HG02852 (cell line): Measurements from ENCODE around the gene PALS1.
"Not testable (repeated sequence)": the region's sequence is repeated elsewhere in the genome, so short reads cannot be mapped to it uniquely, and the experiment has no call there.

Experiments used
- ATAC-seq: cut with Tn5 transposase; IDR thresholded peaks from one replicate; pipeline ENCODE4 v1.9.1; 2021; ENCODE audit warnings: mild to moderate bottlenecking, moderate library complexity; ENCODE audit not compliant: unreplicated experiment

Gene PALS1

DNA sequence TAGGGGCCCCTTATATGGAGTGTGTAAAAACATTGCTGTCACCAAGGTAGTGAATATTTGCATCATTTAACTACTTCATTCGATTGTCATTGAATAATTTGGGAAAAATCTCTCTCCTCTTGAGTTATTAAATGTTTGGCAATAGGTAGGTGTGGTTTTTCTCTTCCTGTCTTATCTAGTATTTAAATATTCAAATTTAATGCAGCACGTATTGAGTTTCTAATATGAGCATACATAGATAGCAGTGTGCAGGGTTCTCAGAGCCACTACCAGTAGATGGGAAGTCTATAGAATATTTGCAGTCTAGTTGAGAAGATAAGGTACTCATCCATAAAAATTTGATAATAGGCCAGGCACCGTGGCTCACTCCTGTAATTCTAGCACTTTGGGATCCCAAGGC is 16.7 kb downstream of the PALS1 start:
- no peak for ATAC-seq

- no peak for ATAC-seq
Observed at GRCh38 chr14:67260965-67261364, 19.7 kb downstream of the PALS1 start.

DNA sequence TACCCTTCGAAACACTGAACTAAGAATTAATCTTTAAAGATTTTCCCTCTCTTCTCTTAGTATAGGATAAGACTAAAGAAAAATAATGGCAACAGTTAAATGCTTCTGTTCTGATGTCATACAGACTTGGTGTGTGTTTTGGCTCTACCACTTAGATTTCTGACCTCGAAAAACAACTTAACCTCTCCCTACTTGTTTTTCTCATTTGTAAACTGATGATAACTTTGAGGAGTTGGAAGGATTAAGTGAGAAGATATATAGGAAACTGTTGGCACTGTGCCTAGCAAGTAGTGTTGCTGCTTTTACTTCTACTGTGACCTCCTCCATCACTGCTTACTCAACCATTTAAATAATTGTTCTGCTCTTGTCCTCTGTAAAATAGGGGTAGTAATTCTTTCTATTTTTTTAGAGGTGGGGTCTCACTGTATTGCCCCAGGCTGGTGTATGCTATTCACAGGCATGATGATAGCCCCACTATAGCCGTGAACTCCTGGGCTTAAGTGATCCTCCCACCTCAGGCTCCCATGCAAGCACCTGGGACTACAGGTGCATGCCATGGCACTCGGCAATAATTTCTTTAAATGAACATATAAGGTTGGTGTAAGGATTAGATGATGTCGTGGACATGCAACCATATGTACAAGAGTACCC is 22.4 kb downstream of the PALS1 start:
- no peak for ATAC-seq

- no peak for ATAC-seq
Observed at GRCh38 chr14:67265131-67265530, 23.9 kb downstream of the PALS1 start.

DNA sequence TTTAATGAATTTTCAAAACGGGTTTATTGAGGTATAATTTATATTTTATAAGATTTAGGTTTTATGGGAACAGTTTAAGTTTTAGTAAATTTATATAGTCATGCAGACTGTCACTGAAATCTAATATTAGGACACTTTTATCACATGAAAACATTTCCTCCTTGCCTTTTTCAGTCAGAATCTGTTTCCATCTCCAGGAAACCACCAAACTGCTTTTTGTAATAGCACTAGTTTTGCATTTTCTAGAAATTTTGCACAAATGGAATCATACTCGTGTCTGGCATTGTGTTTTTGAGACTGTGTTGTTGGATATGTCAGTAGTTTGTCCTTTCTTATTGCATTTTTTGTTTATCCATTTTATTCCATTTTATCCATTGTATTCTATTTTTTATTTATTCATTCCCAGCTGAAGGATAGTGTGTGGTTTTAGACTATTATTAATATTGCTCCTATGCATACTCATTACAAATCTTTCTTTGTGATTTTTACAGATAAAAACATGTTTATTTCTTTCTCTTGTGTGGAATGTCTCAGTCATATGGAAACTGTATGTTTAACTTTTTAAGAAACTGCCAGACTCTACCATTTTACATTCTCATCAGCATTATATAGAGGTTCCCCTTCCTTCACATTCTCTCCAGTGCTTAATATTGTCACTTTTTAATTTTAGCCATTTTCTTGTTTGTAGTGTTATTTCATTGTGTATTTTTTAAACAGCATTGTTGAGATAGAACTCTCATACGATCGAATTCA is 26.5 kb downstream of the PALS1 start:
- ATAC-seq: no peak

DNA sequence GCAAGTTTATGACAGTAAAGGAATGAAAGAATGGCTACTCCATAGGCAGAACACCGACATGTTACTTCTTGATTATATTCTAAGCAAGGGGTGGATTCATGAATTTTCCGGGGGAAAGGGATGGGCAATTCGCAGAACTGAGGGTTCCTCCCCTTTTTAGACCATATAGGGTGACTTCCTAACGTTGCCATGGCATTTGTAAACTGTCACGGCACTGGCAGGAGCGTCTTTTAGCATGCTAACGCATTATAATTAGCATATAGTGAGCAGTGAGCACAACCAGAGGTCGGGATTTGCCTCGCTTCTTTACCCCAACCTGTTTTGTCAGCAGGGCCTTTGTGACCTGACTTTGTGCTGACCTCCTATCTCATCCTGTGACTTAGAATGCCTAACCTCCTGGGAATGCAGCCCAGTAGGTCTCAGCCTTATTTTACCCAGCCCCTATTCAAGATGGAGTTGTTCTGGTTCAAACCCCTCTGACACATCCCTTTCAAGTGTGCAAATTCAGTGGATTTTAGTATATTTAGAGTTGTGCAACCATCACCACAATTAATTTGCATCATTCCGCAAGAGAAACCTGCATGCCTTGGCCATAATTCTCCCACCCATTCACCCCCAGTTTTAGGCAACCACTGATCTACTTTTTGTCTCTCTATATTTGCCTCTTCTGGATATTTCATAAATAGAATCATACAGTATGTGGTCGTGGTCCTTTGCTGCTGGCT is 27.4 kb downstream of the PALS1 start:
- ATAC-seq: no peak

GRCh38 chr14:67269298-67270060 is 28.2 kb downstream of the PALS1 start:
- no peak for ATAC-seq

GRCh38 chr14:67270145-67270753 is 29.0 kb downstream of the PALS1 start:
- no peak for ATAC-seq

- no peak for ATAC-seq
Observed at GRCh38 chr14:67270933-67271332, 29.7 kb downstream of the PALS1 start.

- not testable (repeated sequence) for ATAC-seq
Observed at GRCh38 chr14:67273281-67273680, 32.0 kb downstream of the PALS1 start.

DNA sequence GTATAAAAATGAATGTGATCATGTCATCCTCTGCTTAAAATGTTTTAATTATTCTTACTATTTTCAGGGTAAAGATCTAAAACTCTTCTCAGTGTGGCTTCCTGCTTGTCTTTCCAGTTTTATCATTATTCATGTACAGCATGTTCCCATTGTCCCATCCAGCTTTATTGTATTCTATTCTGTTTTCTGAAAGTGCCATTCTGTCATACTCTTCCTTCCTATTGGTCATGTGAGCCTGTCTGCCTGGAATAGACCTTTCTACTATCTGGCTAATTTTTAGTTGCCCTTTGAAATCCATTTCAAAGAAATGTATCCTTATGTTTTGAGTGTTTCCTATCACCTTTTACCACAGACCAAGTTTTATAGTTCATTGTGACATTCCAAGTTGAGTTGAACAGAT is 34.9 kb downstream of the PALS1 start:
- ATAC-seq: no peak

DNA sequence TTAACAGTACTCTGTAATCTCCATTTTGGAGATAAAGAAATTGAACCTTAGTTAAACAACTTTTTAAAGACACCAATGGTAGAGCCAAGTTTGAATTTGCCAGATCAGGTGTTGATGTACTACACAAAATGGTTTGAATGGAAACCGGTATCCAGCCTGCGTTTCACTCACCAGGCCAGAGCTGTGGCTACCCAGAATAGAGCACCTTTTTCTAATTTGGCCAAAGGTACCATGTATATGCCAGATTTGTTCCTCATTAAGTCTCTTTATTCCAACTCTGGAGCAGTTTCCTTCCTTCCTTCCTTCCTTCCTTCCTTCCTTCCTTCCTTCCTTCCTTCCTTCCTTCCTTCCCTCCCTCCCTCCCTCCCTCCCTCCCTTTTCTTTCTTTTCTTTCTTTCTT is 39.3 kb downstream of the PALS1 start:
- ATAC-seq: no peak

DNA sequence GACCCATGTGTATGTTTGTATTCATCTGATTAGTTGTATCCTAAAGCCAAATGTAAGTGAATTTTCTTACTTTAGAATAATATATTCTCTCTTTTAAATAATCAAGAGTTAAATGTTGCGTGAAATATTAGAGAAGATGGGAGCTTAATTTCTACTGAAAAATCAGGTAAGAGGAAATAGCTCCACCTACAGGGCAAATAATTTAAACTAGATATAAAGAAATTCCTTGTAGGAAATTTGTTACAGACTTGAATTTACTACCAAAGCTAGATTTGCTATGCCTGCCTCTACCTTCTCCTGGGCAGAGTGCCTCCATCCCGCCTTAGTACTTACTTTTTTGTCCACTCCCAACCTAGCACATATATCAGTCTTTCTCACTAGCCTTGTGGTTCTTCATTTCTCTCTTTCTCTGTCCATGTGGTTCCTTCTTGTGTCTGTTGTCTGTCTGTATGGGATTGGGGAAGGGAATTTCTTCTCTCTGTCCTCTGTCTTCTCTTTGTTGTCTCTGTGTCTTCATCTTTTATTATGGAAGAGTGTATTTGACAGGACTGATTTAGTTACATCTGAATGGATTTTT is 44.7 kb downstream of the PALS1 start:
- no peak for ATAC-seq
